ENCODE data around the gene MED28.
"Not testable (repeated sequence)": the region's sequence is repeated elsewhere in the genome, so short reads cannot be mapped to it uniquely, and the experiment has no call there.

MED28 gene, protein sequence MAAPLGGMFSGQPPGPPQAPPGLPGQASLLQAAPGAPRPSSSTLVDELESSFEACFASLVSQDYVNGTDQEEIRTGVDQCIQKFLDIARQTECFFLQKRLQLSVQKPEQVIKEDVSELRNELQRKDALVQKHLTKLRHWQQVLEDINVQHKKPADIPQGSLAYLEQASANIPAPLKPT

DNA sequence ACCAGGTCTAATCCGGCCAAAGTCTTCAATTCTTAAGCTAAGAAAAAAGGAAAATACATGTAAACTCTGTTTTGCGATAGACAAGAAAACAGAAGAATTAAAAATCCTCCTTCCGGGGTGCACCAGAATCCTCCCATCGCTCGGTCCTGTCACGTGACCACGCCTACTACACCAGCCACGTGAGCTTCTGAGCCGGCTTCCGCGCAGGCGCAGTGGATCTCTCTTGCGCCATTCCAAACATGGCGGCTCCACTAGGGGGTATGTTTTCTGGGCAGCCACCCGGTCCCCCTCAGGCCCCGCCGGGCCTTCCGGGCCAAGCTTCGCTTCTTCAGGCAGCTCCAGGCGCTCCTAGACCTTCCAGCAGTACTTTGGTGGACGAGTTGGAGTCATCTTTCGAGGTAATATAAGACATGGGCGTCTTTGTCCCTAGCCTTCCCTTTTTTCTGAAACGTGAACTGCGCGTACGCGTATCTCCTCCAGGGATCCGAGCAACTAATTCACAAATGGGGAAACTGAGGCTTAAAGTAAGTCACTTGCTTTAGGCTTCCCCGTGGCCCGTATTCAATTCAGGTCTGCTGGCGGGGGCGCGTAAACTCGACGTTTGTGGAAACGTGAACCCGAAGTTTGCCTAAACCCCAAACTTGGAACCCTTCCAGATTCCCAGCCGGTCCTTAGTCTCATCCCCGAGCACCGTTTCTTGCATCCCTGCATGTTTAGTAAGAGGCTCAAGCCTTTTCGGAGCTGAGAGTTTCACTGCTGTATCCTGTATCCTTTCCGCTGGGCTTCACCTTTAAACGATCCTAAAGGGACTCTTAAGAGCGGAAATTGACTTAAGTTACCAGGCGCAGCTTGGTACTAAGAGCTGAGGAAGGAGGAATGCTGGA, at the start of gene MED28:
TSS of gene MED28 (plus strand) at position 226 of the 884 bp plus-strand sequence. CDS start at position 240, 14 bp downstream.
- DNase-seq (ENCODE audit: low read depth in 2 of 2), result peak; percentile 93 to 95

DNA sequence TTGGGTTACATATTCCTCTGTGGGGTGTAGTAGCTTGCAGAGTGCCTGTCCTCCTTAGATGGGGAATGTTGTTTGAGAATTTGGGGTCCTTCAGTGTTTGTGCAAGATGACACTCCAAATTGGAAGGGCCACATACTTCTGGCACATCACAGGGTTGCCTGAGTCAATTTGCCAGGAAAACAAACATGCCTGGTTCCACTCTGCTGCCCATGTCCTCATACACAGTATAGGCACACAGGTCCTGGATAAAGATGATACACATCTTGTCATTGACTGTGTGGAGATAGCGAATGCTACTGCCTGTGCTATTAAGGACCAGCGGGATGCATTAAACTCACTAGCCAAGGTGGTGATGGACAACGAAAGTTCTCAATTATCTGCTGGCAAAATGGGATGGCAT, 48.6 kb upstream of the MED28 start:
- DNase-seq (ENCODE audit: low read depth in 2 of 2), result no peak

DNA sequence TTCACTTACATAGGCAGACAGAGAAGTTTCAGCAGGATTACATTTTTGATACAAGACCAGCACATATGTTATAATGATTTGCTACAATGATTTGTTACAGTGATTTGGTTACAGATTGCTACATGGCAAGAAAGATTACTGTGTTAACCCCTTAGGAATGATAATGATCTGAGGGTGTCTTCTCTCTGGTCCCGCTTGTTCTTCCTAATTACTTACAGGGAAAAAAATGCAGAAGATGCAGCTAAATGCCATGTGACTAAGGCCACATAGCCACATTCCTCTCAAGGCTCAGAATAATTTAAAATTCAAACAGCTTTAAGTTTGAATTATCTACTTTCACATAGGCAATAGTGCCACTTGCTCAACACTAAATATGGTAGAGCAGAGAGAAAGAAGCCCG, 47.2 kb upstream of the MED28 start:
- DNase-seq (ENCODE audit: low read depth in 2 of 2), result no peak

DNA sequence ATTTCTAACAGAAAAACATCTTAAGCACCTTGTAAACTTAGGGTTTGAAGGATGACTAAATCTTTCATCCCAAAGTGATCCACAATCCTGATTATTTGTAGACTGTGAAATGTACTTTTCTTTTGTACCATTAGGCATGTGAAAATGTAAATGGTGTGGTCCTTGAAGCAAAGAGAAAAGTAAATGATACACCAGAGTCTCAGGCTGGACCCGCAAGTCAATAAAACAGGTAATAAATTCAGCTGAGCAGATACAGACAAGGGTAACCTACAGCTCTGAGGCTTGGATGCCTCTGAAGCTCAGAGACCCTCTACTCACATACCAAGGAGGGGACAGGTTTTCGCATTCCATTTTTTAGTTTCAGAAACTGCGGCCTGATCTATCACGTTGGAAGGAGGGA, 40.2 kb upstream of the MED28 start:
- DNase-seq (ENCODE audit: low read depth in 2 of 2), result no peak

DNA sequence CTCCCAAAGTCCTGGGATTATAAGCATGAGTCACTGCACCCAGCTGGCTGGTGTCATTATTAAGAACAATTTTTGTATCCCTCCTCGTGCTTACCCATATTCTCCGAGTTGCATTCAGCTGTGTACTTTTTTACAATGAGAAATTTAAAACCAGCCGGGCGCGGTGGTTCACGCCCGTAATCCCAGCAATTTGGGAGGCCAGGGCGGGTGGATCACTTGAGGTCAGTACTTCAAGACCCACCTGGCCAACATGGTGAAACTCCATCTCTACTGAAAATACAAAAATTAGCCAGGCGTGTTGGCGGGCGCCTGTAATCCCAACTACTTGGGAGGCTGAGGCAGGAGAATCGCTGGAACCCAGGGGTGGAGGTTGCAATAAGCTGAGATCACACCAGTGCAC, 39.3 kb upstream of the MED28 start:
- not testable (repeated sequence) for DNase-seq (ENCODE audit: low read depth in 2 of 2)

DNA sequence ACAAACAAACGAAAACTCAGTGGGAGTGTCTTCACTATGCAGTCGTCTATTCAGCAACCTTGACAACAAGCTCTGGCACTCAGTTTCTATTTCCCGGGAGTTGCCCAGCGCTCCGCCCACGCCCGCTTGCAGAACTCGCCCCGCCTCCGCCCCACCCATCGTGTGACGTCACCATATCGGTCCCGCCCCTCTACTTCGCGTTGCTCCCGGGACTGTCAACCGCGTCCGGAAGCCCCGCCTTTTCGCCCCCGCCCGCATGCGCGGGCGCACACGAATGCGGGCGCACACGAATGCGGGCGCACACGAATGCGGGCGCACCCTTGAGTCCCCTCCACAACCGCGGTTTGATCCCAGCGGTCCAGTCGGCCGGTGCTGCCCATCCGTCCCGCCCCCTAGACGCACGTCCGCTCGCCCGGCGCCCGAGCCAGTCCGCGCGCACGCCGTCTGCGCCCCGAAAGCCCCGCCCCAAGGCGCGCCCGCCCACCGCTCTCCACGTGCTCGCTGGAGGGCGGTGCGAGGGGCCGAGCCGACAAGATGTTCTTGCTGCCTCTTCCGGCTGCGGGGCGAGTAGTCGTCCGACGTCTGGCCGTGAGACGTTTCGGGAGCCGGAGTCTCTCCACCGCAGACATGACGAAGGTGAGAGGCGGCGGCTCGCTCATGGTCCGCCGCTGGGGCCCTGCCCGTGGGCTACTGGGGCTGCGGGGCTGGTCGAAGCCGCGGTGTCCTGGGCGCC, 37.3 kb upstream of the MED28 start, which contains the start of gene LAP3:
TSS of gene LAP3 (plus strand) at position 267 of the 733 bp plus-strand sequence. CDS start at position 535, 268 bp downstream.
- DNase-seq (ENCODE audit: low read depth in 2 of 2), result peak; percentile 97 to 99

DNA sequence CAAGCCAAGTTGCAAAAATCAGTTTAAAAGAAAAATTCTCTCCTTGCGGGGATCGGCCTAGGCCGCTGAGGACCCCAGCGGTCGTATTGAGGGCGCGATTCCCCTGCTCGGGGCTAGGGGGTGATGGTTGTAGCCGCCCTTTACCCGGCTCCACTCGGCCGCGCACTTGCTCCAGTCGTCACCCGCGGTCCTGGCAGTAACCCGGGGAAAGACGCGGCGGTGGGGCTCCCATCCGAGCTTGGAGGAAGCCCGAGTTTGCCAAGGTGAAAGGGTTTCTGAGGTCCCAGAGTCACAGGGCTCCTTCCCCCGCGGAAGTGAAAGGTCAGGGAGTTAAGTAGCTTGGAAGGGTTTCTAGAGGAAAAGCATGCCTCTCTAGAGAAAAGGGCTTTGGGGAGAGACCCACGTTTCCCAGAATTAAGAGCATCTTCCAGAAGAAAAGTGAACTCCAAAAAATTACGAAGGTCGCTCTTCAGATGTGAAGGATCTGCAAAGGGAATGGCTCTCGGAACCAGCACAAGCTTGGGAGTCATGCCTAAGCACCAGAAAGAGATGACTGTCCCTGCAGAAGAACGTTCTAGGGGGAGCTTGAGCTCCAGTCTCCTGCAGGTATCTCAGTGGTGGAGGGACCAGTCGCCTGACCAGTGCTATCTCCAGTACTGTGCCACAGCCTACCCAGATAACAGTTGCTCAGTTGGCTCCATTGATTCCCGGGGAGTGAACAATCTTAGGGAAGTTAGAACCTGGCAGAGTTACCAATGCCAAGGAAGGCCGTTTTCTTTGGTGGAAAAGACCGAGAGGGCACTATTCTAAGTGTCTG, 36.6 kb upstream of the MED28 start:
- peak; percentile 13 to 15 for DNase-seq (ENCODE audit: low read depth in 2 of 2)

DNA sequence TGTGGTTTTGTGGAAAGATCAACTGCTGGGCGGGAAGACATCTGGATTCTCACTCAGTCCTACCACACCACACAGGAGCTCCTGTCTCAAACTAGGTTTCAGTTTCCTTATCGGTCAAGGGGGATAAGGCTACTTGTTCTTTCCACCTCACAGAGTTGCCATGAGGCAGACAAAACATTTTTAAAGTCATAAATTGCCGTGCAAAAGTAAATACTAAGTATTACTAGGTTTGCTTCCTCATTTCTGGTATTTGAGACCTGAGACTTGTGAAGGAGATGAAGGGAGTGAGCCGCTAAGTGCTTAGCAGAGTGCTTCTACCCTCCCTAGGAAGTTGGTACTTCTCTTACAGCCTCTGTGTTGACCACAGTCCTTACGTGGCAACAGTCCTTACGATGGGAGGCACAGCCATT, 36.0 kb upstream of the MED28 start:
- no peak for DNase-seq (ENCODE audit: low read depth in 2 of 2)

DNA sequence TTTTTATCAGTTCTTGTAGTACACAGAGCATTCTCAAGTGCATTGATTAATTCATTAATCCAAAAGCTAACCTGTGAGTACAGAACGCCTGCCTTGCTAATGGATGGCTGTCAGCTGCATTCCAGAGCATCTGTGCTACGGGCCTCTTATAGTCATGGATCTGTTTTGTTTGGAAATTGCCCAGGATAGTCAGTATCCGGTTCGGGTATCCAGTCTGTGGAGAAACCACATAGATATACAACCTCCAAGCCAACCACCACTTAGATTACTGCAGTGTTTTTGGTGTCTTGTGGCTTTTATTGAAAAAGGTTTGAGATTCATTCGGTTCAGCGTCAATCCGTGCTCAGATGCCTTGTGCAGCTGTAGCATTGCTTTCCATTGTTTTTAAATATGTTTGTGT, 33.5 kb upstream of the MED28 start:
- no peak for DNase-seq (ENCODE audit: low read depth in 2 of 2)

DNA sequence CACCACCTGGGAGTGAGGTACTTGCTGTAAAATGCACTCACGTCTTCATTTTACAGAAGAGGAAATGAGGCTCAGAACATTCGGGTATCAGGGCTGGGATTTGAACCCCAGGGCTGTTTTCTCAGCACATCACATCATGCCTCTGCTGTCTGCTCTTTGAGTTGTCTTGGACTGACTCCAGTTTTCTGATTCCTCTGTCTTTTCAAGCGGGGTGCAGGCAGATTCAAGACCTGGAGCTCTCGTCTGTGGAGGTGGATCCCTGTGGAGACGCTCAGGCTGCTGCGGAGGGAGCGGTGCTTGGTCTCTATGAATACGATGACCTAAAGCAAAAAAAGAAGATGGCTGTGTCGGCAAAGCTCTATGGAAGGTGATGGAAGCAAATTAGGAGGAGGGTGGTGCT, 31.2 kb upstream of the MED28 start:
- no peak for DNase-seq (ENCODE audit: low read depth in 2 of 2)

DNA sequence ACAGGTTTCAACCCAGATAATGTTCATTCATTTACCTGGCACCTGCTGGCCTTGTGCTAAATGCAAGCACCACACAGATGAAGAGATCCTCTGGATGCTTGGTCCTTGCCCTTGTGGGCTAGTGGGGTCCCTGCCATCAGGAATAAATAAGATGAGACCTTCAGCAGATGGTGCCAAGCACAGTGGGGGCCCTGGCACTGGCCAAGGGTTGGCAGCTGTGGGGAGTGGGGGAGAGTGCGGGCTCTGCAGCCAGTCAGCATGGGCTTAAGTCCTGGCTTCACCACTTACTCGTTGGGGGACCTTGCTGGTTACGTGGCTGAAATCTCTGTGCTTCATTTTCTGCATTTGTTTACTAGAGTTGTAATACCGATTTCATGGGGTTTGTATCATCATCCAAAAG, 30.5 kb upstream of the MED28 start:
- no peak for DNase-seq (ENCODE audit: low read depth in 2 of 2)

DNA sequence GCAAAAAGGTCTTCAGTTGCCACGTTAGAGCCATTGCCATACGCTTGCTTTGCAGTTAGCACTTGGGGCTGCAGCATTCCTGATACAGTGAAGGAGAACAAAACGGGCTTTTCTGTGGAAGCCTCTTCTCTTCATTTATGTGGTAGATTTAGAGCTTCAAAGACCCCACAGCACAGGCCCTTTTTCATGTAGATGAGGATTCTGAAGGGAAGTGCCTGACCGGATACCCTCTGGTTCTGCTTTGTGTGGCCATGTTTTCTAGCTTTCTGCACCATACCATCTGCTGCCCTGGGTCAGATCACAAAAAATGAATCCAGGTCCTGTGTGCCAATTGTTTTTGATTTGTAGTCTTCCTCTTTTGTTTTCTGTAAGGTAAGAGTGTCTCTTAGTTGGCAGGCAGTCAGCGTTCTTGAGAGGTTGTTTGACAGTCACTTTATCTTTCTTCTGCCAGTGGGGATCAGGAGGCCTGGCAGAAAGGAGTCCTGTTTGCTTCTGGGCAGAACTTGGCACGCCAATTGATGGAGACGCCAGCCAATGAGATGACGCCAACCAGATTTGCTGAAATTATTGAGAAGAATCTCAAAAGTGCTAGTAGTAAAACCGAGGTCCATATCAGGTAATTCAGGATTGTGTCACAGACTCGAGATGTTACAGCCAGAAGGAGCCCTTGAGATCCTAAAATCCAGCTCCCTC, 29.8 kb upstream of the MED28 start:
- no peak for DNase-seq (ENCODE audit: low read depth in 2 of 2)

DNA sequence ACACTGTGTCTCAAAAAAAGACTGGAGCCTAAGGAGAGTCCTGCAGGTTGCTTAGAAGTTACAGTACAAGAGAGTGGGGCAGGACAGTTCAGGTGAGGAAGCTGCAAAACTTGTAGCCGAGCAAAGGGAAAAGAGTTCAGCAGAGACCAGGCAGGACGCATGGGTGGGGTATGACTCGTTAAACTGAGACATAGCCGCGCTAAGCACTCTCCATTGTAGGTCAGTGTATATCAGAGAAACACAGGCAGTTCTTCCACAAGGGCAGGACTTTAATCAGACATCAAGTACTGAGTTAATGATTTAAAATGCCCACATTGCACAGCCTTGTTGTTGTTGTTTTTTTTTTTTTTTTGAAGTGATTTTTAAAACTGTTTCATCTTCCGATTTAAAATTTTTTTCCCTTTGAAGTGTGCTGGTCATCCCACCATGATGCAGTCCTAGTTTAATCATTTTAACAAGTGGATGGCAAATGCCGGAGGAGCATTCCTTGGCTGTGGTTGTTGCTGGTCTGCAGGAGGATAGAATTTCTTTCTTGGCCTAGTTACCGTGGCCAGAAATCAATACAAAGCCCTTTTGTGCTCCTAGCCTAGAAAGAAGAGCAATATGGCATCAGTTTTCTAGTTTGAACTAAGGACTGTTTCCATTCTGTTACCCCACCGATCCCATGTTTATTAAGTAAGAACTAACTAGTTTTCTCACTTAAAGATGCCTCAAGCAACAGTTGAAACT, 27.2 kb upstream of the MED28 start:
- no peak for DNase-seq (ENCODE audit: low read depth in 2 of 2)

DNA sequence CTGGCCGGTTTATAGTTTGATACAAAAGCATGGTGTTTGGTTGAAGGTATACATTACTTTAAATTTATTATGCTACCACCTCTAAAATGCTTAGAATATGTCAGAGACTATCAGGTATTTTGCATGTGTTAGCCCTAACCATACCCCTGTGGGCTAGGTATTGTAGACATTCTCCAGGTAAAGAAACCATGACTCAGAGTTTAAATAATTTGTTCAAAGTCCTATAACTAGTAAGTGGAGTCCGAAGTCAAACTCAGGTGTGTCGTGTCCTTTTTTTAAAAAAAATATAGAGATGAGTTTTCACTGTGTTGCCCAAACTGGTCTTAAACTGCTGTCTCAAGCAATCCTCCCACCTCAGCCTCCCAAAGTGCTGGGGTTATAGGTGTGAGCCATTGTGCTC, 25.1 kb upstream of the MED28 start:
- no peak for DNase-seq (ENCODE audit: low read depth in 2 of 2)

DNA sequence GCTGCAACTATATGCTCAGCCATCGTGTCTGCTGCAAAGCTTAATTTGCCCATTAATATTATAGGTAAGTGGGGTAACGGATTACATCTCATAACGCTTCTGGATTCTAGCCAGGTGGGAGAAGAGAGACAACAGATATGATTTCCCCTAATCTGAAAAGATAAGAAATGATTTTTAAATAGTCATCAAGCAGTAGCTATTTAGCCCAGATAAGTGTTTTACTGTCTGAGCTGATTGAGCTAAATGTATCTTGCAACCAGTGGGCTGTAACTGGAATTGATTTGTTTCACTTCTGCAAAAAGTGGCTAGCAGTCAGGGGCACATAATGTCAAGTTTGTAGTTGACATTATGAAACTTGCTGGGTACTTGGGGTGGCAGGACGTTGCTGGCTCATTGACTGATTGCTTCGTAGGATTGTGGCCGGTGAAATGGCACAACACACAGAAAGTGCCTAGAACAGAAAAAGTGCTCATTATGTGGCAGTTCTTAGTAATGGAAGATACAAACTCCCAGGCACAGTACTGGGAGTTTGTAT, 18.9 kb upstream of the MED28 start:
- DNase-seq (ENCODE audit: low read depth in 2 of 2), result no peak

DNA sequence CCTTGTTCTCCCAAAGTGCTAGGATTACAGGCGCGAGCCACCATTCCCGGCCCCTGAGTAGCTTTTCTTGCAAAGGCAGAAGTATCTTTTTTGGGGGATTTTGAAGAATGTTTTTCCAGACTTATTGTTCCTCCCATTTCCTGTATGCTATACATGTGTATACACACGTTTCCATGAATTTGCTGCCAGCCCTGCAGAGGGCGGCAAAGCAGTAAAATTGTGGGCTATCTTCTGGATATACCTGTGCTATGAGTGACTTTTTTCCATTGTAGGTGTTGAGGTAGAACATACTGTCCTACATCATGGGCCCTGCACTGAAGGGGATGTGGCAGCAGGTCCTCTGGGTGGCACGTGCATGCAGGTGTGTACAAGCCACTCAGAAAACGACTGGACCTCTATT, 16.9 kb upstream of the MED28 start:
- no peak for DNase-seq (ENCODE audit: low read depth in 2 of 2)

DNA sequence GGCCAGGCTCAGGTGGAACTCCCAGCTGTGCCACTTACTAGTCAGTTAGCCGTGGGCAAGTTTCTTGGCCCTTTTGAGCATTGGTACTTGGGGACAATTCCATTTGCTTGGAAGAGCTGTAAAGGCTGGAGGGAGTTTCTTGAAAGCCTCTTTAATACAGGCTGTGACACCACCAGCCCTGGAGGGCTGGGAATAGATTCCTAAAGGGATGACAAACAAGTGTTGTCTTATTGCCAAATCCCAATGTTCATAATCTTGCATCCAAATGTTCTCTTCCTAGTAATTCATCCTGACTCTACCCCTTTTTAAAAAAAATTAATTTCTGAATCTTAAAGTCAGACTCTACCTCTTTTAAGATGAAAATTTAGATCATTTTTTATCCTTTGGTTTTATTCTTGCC, 14.6 kb upstream of the MED28 start:
- no peak for DNase-seq (ENCODE audit: low read depth in 2 of 2)

DNA sequence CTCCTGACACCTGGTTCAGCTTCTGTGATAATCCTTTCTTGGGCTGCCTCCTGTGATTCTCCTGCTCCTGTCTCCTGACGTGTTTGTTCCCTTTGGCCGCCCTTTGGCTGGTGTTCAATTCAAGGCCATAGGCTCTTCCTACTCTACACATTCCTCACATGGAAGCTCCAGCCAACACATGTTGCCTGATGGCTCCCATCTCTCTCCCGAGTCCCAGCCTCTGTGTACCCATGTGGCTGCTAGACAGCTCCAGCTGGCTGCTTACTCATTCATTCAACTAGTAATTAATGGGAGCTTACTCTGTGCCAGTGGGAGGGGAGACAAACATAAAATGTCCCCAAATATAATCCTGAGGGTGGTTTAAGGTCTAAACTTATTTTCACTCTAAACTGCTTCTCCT, 9.2 kb upstream of the MED28 start:
- no peak for DNase-seq (ENCODE audit: low read depth in 2 of 2)

DNA sequence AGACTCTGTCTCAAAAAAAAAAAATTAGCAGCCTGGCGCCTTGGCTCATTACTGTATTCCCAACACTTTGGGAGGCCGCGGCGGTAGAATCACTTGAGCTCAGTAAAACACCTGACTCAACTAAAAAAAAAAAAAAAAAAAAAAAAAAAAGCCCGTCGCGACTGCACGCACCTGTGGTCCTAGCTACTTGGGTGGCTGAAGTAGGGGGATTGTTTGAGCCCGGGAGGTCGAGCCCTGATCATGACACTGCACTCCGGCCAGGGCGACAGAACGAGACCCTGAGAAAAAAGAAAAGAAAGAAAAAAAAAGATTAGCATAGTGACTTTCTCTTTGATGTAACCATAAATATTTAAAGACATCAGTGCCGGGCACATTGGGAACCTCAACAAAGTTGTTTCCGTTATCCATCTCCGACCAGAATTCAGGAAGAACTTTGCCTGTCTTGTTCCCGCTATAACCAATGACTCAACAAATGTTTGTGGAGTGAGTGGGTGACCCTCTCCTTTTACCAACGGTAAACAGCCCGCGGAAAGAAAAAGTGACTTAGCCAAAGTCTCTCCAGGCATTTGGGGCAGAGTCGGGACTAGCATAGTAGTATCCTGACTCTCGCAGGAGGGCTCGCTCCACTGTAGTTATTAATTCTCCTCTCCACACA, 553 bp upstream of the MED28 start:
- DNase-seq (ENCODE audit: low read depth in 2 of 2), result no peak

DNA sequence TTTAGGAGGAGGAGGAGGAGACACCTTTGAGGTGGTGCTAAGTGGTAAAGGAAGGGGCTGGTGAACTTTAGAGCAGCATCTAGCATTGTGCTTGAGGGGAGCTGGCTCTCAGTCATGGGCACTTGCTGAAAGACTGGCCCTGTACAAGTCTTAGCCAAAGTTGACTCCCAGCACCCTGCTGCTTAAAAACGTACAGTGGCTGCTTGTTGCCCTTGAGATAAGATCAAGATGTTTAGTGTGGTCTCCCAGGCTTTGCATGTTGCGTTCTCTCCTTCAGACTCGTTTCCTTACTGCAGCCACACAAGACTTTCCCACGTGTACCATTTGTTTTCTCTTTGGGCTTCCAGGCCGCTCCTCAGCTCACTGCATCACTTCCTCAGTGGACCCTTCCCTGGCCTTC, 1.8 kb downstream of the MED28 start:
- no peak for DNase-seq (ENCODE audit: low read depth in 2 of 2)
